Chondrocyte (in vitro differentiated cells): ENCODE data around the gene MAP2. TPM values are rescaled to one million over a fixed set of nuclear protein-coding genes. Genes with fewer than 3 reads are reported as not detected.

Experiments
- DNase-seq: peaks from one replicate; pipeline ENCODE4 v3.0.0; 2021; ENCODE audit warnings: mixed read lengths, low spot score
- H3K27ac Mint-ChIP-seq: one replicate; pipeline ENCODE4 v1.8.0; 2021; ENCODE audit warnings: mild to moderate bottlenecking, moderate library complexity, mixed read lengths; ENCODE audit not compliant: unreplicated experiment
- H3K27me3 Mint-ChIP-seq: 2 replicates; pipeline ENCODE4 v1.8.0; 2021; ENCODE audit warnings: low read depth, mixed read lengths
- H3K36me3 Mint-ChIP-seq: 2 replicates; pipeline ENCODE4 v1.8.0; 2021; ENCODE audit warnings: low read depth, mixed read lengths
- H3K4me1 Mint-ChIP-seq: 2 replicates; pipeline ENCODE4 v1.8.0; 2021; ENCODE audit warnings: low read depth, mild to moderate bottlenecking, mixed read lengths
- H3K4me3 Mint-ChIP-seq: one replicate; pipeline ENCODE4 v1.8.0; 2021; ENCODE audit warnings: mild to moderate bottlenecking, moderate library complexity, mixed read lengths; ENCODE audit not compliant: unreplicated experiment
- H3K9me3 Mint-ChIP-seq: 2 replicates; pipeline ENCODE4 v1.8.0; 2021; ENCODE audit warnings: low read depth, mixed read lengths
- CTCF ChIP-seq: fragments of 200-600 bp; sonication (generic); IDR thresholded peaks from 2 replicates; pipeline ENCODE4 v1.5.0; 2021; ENCODE audit warnings: antibody characterized with exemption, mild to moderate bottlenecking, moderate library complexity
- total RNA-seq: library from RNA; stranded (reverse); gene quantifications from 3 replicates; pipeline ENCODE4 v1.2.1, GENCODE V29; 2021

Gene MAP2
- total RNA-seq, 1 donor from 2014 or later, result 13.9 TPM

GRCh38 chr2:209463835-209464234, 40.0 kb downstream of the MAP2 start:
- Mint-ChIP-seq H3K27me3 (no peaks in the 10 kb centered on the region), H3K4me1 (peaks cover 37% of the 10 kb centered on the region), H3K27ac (no peak overlapping the region), H3K36me3 (no peaks in the 10 kb centered on the region), H3K9me3 (peaks cover 6% of the 10 kb centered on the region), H3K4me3 (no peak overlapping the region)
- no peak for TF ChIP-seq CTCF
- DNase-seq, result no peak

GRCh38 chr2:209468846-209469245, 45.0 kb downstream of the MAP2 start:
- no peaks in the 10 kb centered on the region for H3K27me3 Mint-ChIP-seq
- peaks cover 6% of the 10 kb centered on the region for H3K9me3 Mint-ChIP-seq
- H3K27ac Mint-ChIP-seq, result no peak overlapping the region
- no peaks in the 10 kb centered on the region for H3K36me3 Mint-ChIP-seq
- TF ChIP-seq CTCF, result no peak
- DNase-seq, result no peak
- H3K4me3 Mint-ChIP-seq, result no peak overlapping the region
- H3K4me1 Mint-ChIP-seq, result peaks cover 39% of the 10 kb centered on the region

GRCh38 chr2:209469481-209469880, 45.6 kb downstream of the MAP2 start:
- peaks cover 6% of the 10 kb centered on the region for H3K9me3 Mint-ChIP-seq
- no peak for DNase-seq

GRCh38 chr2:209470466-209470865, 46.6 kb downstream of the MAP2 start:
- no peak for TF ChIP-seq CTCF
- H3K9me3 Mint-ChIP-seq, result peaks cover 6% of the 10 kb centered on the region
- no peaks in the 10 kb centered on the region for H3K36me3 Mint-ChIP-seq

More at GRCh38 chr2:209469481-209469880, 45.6 kb downstream of the MAP2 start:
- Mint-ChIP-seq H3K27me3 (no peaks in the 10 kb centered on the region), H3K4me3 (no peak overlapping the region), H3K4me1 (peaks cover 43% of the 10 kb centered on the region), H3K36me3 (no peaks in the 10 kb centered on the region), H3K27ac (no peak overlapping the region)
- TF ChIP-seq CTCF, result no peak

GRCh38 chr2:209471037-209471436, 47.2 kb downstream of the MAP2 start:
- no peak for DNase-seq
- no peaks in the 10 kb centered on the region for H3K27me3 Mint-ChIP-seq
- TF ChIP-seq CTCF, result no peak
- H3K9me3 Mint-ChIP-seq, result peaks cover 6% of the 10 kb centered on the region
- no peak overlapping the region for H3K27ac Mint-ChIP-seq
- no peak overlapping the region for H3K4me3 Mint-ChIP-seq
- no peaks in the 10 kb centered on the region for H3K36me3 Mint-ChIP-seq
- H3K4me1 Mint-ChIP-seq, result peaks cover 31% of the 10 kb centered on the region

More at GRCh38 chr2:209470466-209470865, 46.6 kb downstream of the MAP2 start:
- no peak overlapping the region for H3K27ac Mint-ChIP-seq
- no peak overlapping the region for H3K4me3 Mint-ChIP-seq
- no peak for DNase-seq
- H3K4me1 Mint-ChIP-seq, result peaks cover 36% of the 10 kb centered on the region
- H3K27me3 Mint-ChIP-seq, result no peaks in the 10 kb centered on the region
